Heart right ventricle (tissue), 16 donors: Measurements from ENCODE around the gene SPINK14. TPM values are rescaled to one million over a fixed set of nuclear protein-coding genes. Genes with fewer than 3 reads are reported as not detected.

Source experiments
- ATAC-seq, 8 donors: fragments of 200-7000 bp; cut with Tn5 transposase; one replicate each; pipeline ENCODE4 v1.9.1; 2020; ENCODE audit warnings: mild to moderate bottlenecking in 8 of 8, moderate library complexity in 8 of 8, moderate number of reproducible peaks in 1 of 8
- DNase-seq, 2 donors: peaks; one replicate each; pipeline ENCODE4 v3.0.0-alpha.2; 2020
- H3K27ac ChIP-seq, 10 donors: fragments of 200-600 bp; sonication (generic) in 2 of 10; one replicate each; pipeline versions ENCODE4 v1.5.0 to v1.8.0; 2020 to 2022; ENCODE audit warnings: mild to moderate bottlenecking in 3 of 10
- H3K27me3 ChIP-seq, 7 donors: fragments of 200-600 bp; one replicate each; pipeline ENCODE4 v1.8.0; 2021 to 2022; ENCODE audit warnings: mild to moderate bottlenecking in 2 of 7
- H3K36me3 ChIP-seq, 9 donors: fragments of 200-600 bp; sonication (generic) in 1 of 9; one replicate each; pipeline versions ENCODE4 v1.5.0 to v1.8.0; 2020 to 2022; ENCODE audit warnings: mild to moderate bottlenecking in 2 of 9
- H3K4me1 ChIP-seq, 9 donors: fragments of 200-600 bp; sonication (generic) in 1 of 9; one replicate each; pipeline versions ENCODE4 v1.5.0 to v1.8.0; 2020 to 2022; ENCODE audit warnings: mild to moderate bottlenecking in 4 of 9
- H3K4me3 ChIP-seq, 10 donors: fragments of 200-600 bp; sonication (generic) in 2 of 10; one replicate each; pipeline versions ENCODE4 v1.5.0 to v1.8.0; 2020 to 2022; ENCODE audit warnings: mild to moderate bottlenecking in 7 of 10, moderate library complexity in 2 of 10
- H3K9me3 ChIP-seq, 11 donors: fragments of 200-600 bp in 10 of 11; sonication (generic) in 2 of 11; one replicate each; pipeline versions ENCODE4 v1.5.0 to v1.8.0; 2013 to 2022; ENCODE audit warnings: mild to moderate bottlenecking in 2 of 11, control low read depth in 1 of 11, moderate library complexity in 1 of 11
- CTCF ChIP-seq, 9 donors: fragments of 200-600 bp; sonication (generic) in 2 of 9; IDR thresholded peaks; one replicate each; pipeline versions ENCODE4 v1.5.0 to v1.8.0; 2021 to 2022; ENCODE audit warnings: antibody characterized with exemption in 9 of 9, mild to moderate bottlenecking in 5 of 9, moderate library complexity in 1 of 9
- WGBS, 2 donors: extraction: QIAGEN DNeasy Blood & Tissue Kit; methylation state at CpG; one replicate each; pipeline ENCODE4 v1.1.7; 2013; ENCODE audit warnings: inconsistent platforms in 1 of 2; 5-methylcytosine and 5-hydroxymethylcytosine counted together
- intact Hi-C, 10 donors: fragments of 100-400 bp; cut with DNase I; formaldehyde crosslinking; loops; one replicate each; pipeline versions ENCODE4 v1.11.1 to v1.14.2; 2022
- polyA plus RNA-seq, 2 donors: library from polyadenylated mRNA; stranded (reverse); fragments of 200-250 nt; gene quantifications; one replicate each; pipeline ENCODE4 v1.2.3, GENCODE V29; 2013
- total RNA-seq, 10 donors: library from RNA; stranded (reverse); fragmentation: NEBNext Ultra II Directional in 3 of 10; extraction: Animal tissue kit (Norgen Biotek cat#: 25700) in 3 of 10; gene quantifications; one replicate each; pipeline versions ENCODE4 v1.2.1 to v1.2.4, GENCODE V29; 2021 to 2023
- donor health status: Arrhythmogenic right ventricular cardiomyopathy.
- donor health status: ischemic (EF 13 %, LVEDD 7.1; RV severe dilation, severe dysfunction).
- donor health status: healthy with polysubstance abuse.
- donor health status: DM: no; HTN: yes; CAD: no.
- donor health status: DM: no; HTN: no; CAD: no.
- donor health status: ischemic (EF 25% LVEDD 6.9; RV normal size, moderate dysfunction).
- donor health status: ischemic (EF 25% LVEDD 5.7; RV mildly dilated, moderate dysfunction).
- donor health status: healthy.
- donor health status: DM: yes; HTN: yes; CAD: no.
- donor health status: Ischemic cardiomyopathy.
- donor health status: ischemic (EF 35%, LVEDD 5.7; RV mildly dilated, moderate dysfunction).
- donor health status: nonischemic (EF 11% LVEDD 7.7; RV severe dilation, severe dysfunction).
- donor health status: DM: yes; HTN: yes; CAD: no.
- donor health status: PGD.
- donor health status: ischemic (EF 29% LVEDD 5.4; RV normal size, mild dysfunction).
- donor health status: nonischemic (EF 23%, LVEDD 6.1; RV moderate dilation, normal function).

Gene SPINK14
- total and polyA plus RNA-seq, 12 donors: not detected

DNA sequence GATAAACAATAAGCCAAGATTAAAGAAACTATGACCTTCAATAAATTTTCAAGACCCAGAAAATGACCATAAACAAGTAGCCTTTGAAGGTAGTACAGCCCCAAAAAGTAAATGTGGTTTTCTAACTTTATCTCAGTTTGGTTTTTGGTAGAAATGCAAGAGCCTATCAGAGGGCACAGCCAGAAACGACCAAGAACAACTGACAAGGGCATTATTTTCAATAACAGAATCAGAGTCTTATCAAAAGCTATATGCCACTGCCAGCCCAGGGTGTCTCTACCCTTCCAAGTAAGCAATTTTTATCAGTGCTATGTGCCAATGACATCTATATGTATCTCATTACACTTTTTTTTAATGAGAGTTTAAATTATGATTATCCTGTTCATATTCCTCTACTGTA, 22.7 kb downstream of the SPINK14 start:
- Histone ChIP-seq H3K36me3 (no peaks in the 10 kb centered on the region), H3K9me3 (no peaks in the 10 kb centered on the region), H3K27me3 (no peaks in the 10 kb centered on the region), H3K4me1 (peaks cover 0 to 15% (median 0%) of the 10 kb centered on the region in 9 donors), H3K27ac (no peak overlapping the region), H3K4me3 (no peak overlapping the region)
- intact Hi-C loops: no loop called here
- WGBS, 2 donors: 27 to 44% methylated on average over 1 of the region's 1 CpG
- DNase-seq: no peak
- ATAC-seq: no peak
- no peak for TF ChIP-seq CTCF (IDR thresholded peaks at IDR 0.05)

GRCh38 chr5:148193202-148193601, 24.9 kb downstream of the SPINK14 start:
- no peak overlapping the region for H3K4me3 ChIP-seq
- no peaks in the 10 kb centered on the region for H3K9me3 ChIP-seq
- intact Hi-C loops: no loop called here
- WGBS, 2 donors: 95 to 100% methylated on average over 1 of the region's 1 CpG
- DNase-seq (no peak), ATAC-seq (no peak)
- H3K4me1 ChIP-seq: no peaks in the 10 kb centered on the region
- H3K27me3 ChIP-seq: no peaks in the 10 kb centered on the region
- no peak for TF ChIP-seq CTCF (IDR thresholded peaks at IDR 0.05)
- no peak overlapping the region for H3K27ac ChIP-seq
- no peaks in the 10 kb centered on the region for H3K36me3 ChIP-seq

GRCh38 chr5:148201151-148201550, 32.8 kb downstream of the SPINK14 start:
- no peak for DNase-seq
- H3K36me3 ChIP-seq: no peaks in the 10 kb centered on the region
- WGBS, 2 donors: 73 to 80% methylated on average over 2 of the region's 2 CpGs
- H3K9me3 ChIP-seq: no peaks in the 10 kb centered on the region
- H3K27ac ChIP-seq: no peak overlapping the region
- TF ChIP-seq CTCF (IDR thresholded peaks at IDR 0.05): no peak
- no peak overlapping the region for H3K4me3 ChIP-seq
- H3K4me1 ChIP-seq: peaks cover 0 to 11% (median 0%) of the 10 kb centered on the region in 9 donors
- intact Hi-C loops: no loop called here
- ATAC-seq: no peak
- no peaks in the 10 kb centered on the region for H3K27me3 ChIP-seq

GRCh38 chr5:148202531-148203203, 34.3 kb downstream of the SPINK14 start, which contains the start of gene SPINK6:
Gene SPINK6 (plus strand): TSS chr5:148203042. CDS start chr5:148203097, 55 bp downstream.
- Histone ChIP-seq H3K36me3 (no peaks in the 10 kb centered on the region), H3K4me3 (no peak within 1 kb of the TSS), H3K27me3 (no peaks in the 10 kb centered on the region), H3K27ac (no peak within 1 kb of the TSS), H3K9me3 (no peaks in the 10 kb centered on the region), H3K4me1 (peaks cover 0 to 16% (median 0%) of the 10 kb centered on the region in 9 donors)
- no peak for DNase-seq
- 94 to 99% methylated on average over 2 of the region's 2 CpGs for WGBS, 2 donors
- TF ChIP-seq CTCF (IDR thresholded peaks at IDR 0.05): no peak
- no peak for ATAC-seq
- intact Hi-C loops: no loop called here
